Right lobe of liver (tissue), 4 donors: Measurements from ENCODE around the gene MAGI1.

Source experiments
- CTCF ChIP-seq, 4 donors: fragments of 200-600 bp in 3 of 4; fragments of 450-650 bp in 1 of 4; IDR thresholded peaks; one replicate each; pipeline versions ENCODE4 v1.5.1 to v1.8.0; 2016 to 2022; ENCODE audit warnings: antibody characterized with exemption in 4 of 4, mild to moderate bottlenecking in 2 of 4
- POLR2A ChIP-seq: fragments of 450-650 bp; IDR thresholded peaks from one replicate; pipeline ENCODE4 v1.6.1; 2017; ENCODE audit warnings: antibody characterized with exemption, mild to moderate bottlenecking
- donor health status: DM: no; HTN: no; CAD: no.
- donor health status: DM: no; HTN: no; CAD: no.
- donor health status: DM: no; HTN: yes; CAD: no.

- TF ChIP-seq POLR2A (no peak), CTCF (IDR thresholded peaks at IDR 0.05) (no peak)
Observed at GRCh38 chr3:65489253-65489652, 549.5 kb downstream of the MAGI1 start.
